Thyroid gland (tissue), 4 donors: ENCODE data around the gene IREB2.

Experiments
- CTCF ChIP-seq, 6 experiments: fragments of 200-600 bp in 3 of 6; fragments of 450-650 bp in 3 of 6; sonication (generic) in 3 of 6; IDR thresholded peaks; one replicate each; pipeline ENCODE4 v1.5.1; 2016 to 2019; ENCODE audit warnings: antibody characterized with exemption in 6 of 6, mild to moderate bottlenecking in 2 of 6, inconsistent platforms in 1 of 6, moderate library complexity in 1 of 6
- POLR2A ChIP-seq, 2 donors: fragments of 450-650 bp; IDR thresholded peaks; one replicate each; pipeline ENCODE4 v1.6.1; 2017; ENCODE audit warnings: antibody characterized with exemption in 2 of 2, mild to moderate bottlenecking in 2 of 2, moderate library complexity in 1 of 2

GRCh38 chr15:78396186-78396814 is 41.7 kb upstream of the IREB2 start:
- TF ChIP-seq CTCF (IDR thresholded peaks at IDR 0.05) (no peak), POLR2A (IDR thresholded peaks at IDR 0.05) (no peak)
